A673 (cell line): ENCODE data around the gene KCNQ1. TPM values are rescaled to one million over a fixed set of nuclear protein-coding genes. Genes with fewer than 3 reads are reported as not detected.

Experiments
- BruUV-seq: library from RNA; stranded (reverse); fragments of 400-500 nt; replicated peaks from 2 replicates; lab custom pipeline; 2021; lab: Mats Ljungman, UMichigan
- CTCF ChIA-PET: fragments of 300-600 bp; sonication (Branson Sonifier 250); formaldehyde crosslinking; loops from one replicate; lab custom pipeline; 2022; ENCODE audit warnings: antibody characterized with exemption; lab: Charles Lee
- POLR2A ChIA-PET: fragments of 300-600 bp; sonication (Branson Sonifier 250); formaldehyde crosslinking; loops from one replicate; lab custom pipeline; 2022; ENCODE audit warnings: antibody characterized with exemption; ENCODE audit not compliant: low non-redundant PET; lab: Charles Lee
- DNase-seq: peaks from one replicate; pipeline ENCODE4 v3.0.0-alpha.2; 2015; ENCODE audit warnings: low spot score
- H3K27ac ChIP-seq: fragments of 200-600 bp; sonication (generic); 2 replicates; pipeline ENCODE4 v1.5.1; 2016; ENCODE audit warnings: mixed run types, low read depth, mild to moderate bottlenecking, mixed read lengths, antibody characterized with exemption, low read length; ENCODE audit not compliant: poor library complexity, severe bottlenecking
- H3K27me3 ChIP-seq: fragments of 200-600 bp; sonication (generic); replicated peaks from 2 replicates; pipeline ENCODE4 v1.6.1; 2017; ENCODE audit warnings: mixed run types, low read depth, mild to moderate bottlenecking, mixed read lengths, antibody characterized with exemption, low read length; ENCODE audit not compliant: insufficient read depth, poor library complexity
- H3K36me3 ChIP-seq: fragments of 200-600 bp; sonication (generic); 2 replicates; pipeline ENCODE4 v1.6.1; 2016; ENCODE audit warnings: mixed run types, mild to moderate bottlenecking, mixed read lengths, antibody characterized with exemption, low read length; ENCODE audit not compliant: insufficient read depth, poor library complexity, severe bottlenecking
- H3K4me1 ChIP-seq: fragments of 200-600 bp; sonication (generic); 2 replicates; pipeline ENCODE4 v1.6.1; 2017; ENCODE audit warnings: mixed run types, mild to moderate bottlenecking, mixed read lengths, antibody characterized with exemption, low read length; ENCODE audit not compliant: insufficient read depth, poor library complexity, severe bottlenecking
- H3K4me3 ChIP-seq: fragments of 200-600 bp; sonication (generic); 2 replicates; pipeline ENCODE4 v1.5.1; 2016; ENCODE audit warnings: low read depth, mixed run types, mild to moderate bottlenecking, mixed read lengths, low read length; ENCODE audit not compliant: poor library complexity, severe bottlenecking
- H3K9me3 ChIP-seq: fragments of 200-600 bp; sonication (generic); 2 replicates; pipeline ENCODE4 v1.6.1; 2016; ENCODE audit warnings: mixed run types, low read depth, mild to moderate bottlenecking, mixed read lengths, antibody characterized with exemption, low read length; ENCODE audit not compliant: poor library complexity, severe bottlenecking
- EZH2 ChIP-seq: fragments of 200-600 bp; sonication (generic); IDR thresholded peaks from 2 replicates; pipeline ENCODE4 v1.6.1; 2017; ENCODE audit warnings: borderline replicate concordance, low read depth, mild to moderate bottlenecking, mixed read lengths, antibody characterized with exemption, low read length; ENCODE audit not compliant: poor library complexity, severe bottlenecking
- intact Hi-C: fragments of 100-400 bp; cut with micrococcal nuclease; formaldehyde crosslinking; loops from one replicate; pipeline ENCODE4 v1.10.0; 2022; ENCODE audit not compliant: unreplicated experiment
- total RNA-seq: library from RNA; stranded (reverse); gene quantifications from 2 replicates; pipeline ENCODE4 v1.2.3, GENCODE V29; 2021
- TF ChIP-seq, protein P1 (sequence below): fragments of 300-800, 200-600 bp; sonication (generic); conservative IDR thresholded peaks from 2 replicates; pipeline ENCODE4 v1.5.1; 2017; ENCODE audit warnings: low read depth, mild to moderate bottlenecking, antibody characterized with exemption, low read length, moderate library complexity, mixed read lengths

KCNQ1 gene
- total RNA-seq, 1 experiment from 2014 or later = not detected

DNA sequence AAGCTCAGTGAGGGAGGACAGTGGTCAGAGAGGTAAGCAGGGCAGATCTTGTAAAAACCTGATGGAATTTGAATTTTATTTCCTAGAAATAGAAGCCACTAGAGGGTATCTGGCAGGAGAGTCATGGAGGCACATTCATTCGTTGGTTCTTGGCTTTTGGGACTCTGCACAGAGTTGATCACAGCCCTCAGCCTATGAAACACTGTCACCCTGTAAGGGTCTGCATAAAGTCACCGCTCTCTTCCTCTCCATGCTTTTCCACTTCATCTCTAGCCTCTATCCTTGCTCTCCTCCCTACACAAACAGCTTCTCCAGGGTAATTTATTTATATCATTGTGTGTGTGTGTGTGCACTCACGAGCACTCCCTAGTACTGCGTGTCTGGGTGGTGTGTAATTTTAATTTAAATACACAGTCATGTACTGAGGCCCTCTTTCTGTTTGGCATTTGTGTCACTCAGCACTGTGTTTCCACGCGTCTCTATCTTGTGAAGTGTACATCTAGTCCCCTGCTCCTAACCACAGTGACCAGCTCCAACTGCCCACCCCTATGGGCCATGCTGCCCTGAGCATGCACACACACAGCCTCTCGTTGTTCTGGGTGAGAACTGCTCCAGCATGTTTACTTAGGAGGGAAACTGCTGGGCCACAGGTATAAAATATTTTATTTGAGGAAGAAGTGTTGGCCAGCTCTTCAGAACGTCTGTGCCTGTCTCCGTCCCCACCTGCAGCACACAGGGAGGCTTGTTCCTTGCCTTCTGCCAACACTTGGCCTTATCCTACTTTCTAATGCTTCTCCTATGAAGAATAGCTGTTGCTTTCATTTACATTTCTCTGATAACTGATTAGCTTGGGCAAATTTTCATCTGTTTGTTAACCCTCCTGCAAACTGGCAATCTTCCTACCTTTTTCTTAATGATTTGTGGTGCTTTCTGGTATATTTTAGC, 250.5 kb downstream of the KCNQ1 start:
- CTCF ChIA-PET = no interaction called here
- intact Hi-C loops = no loop called here
- no peak overlapping the region for H3K27ac ChIP-seq
- DNase-seq = no peak
- peaks cover 5% of the 10 kb centered on the region for H3K4me1 ChIP-seq
- no TSS peak for BruUV-seq
- no peak overlapping the region for H3K4me3 ChIP-seq
- TF ChIP-seq EZH2 = no peak
- TF ChIP-seq, protein P1, sequence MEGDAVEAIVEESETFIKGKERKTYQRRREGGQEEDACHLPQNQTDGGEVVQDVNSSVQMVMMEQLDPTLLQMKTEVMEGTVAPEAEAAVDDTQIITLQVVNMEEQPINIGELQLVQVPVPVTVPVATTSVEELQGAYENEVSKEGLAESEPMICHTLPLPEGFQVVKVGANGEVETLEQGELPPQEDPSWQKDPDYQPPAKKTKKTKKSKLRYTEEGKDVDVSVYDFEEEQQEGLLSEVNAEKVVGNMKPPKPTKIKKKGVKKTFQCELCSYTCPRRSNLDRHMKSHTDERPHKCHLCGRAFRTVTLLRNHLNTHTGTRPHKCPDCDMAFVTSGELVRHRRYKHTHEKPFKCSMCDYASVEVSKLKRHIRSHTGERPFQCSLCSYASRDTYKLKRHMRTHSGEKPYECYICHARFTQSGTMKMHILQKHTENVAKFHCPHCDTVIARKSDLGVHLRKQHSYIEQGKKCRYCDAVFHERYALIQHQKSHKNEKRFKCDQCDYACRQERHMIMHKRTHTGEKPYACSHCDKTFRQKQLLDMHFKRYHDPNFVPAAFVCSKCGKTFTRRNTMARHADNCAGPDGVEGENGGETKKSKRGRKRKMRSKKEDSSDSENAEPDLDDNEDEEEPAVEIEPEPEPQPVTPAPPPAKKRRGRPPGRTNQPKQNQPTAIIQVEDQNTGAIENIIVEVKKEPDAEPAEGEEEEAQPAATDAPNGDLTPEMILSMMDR = no peak
- H3K27me3 ChIP-seq = no peaks in the 10 kb centered on the region
- H3K36me3 ChIP-seq = peaks cover 1% of the 10 kb centered on the region
- POLR2A ChIA-PET = no interaction called here
- H3K9me3 ChIP-seq = no peaks in the 10 kb centered on the region

DNA sequence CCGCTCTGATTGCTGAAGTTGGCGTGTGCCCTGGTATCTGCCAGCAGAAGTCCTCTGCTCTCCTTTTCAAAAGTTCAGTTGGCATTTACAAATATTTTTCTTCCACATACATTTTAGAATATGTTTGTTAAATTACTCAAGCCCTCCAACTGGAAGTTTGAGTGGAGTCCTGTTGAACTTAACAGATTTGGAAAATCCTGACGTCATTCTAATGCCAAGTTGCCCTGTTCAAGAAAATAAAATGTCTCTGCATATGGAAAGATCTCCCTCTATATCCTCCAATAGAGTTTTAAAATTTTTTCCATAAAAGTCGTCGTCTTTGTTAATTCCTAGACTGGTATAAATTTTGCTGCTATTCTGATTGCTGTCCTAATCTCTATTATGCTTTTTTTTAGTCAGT, 251.6 kb downstream of the KCNQ1 start:
- no peaks in the 10 kb centered on the region for H3K36me3 ChIP-seq
- no peaks in the 10 kb centered on the region for H3K9me3 ChIP-seq
- TF ChIP-seq EZH2 = no peak
- TF ChIP-seq, protein P1 = no peak
- CTCF ChIA-PET = no interaction called here
- H3K27me3 ChIP-seq = no peaks in the 10 kb centered on the region
- intact Hi-C loops = no loop called here
- BruUV-seq = no TSS peak
- DNase-seq = no peak
- POLR2A ChIA-PET = no interaction called here
- no peak overlapping the region for H3K4me3 ChIP-seq
- H3K4me1 ChIP-seq = peaks cover 11% of the 10 kb centered on the region
- no peak overlapping the region for H3K27ac ChIP-seq

DNA sequence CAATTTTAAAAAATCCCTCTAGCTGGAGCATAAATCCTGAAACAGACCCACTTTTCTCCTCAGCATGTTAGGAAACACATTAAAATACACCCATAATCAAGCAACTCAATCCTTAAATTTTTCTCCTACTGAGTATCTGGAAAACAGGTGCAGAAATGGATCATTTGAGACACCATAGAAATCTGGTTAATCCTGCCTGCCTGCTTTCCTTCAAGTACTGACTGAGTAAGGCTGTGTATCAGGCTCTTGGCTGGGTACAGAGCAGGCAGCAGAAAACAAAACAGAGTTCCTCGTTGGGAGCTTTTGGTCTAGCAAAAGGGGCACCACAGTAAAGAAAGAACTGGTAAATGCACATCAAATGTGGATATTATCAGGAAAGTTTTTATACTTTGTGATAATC, 253.1 kb downstream of the KCNQ1 start:
- Histone ChIP-seq H3K27ac (no peak overlapping the region), H3K9me3 (no peaks in the 10 kb centered on the region), H3K36me3 (no peaks in the 10 kb centered on the region), H3K4me1 (peaks cover 15% of the 10 kb centered on the region), H3K27me3 (no peaks in the 10 kb centered on the region), H3K4me3 (peak overlapping the region; percentile 96)
- no peak for TF ChIP-seq EZH2
- TF ChIP-seq, protein P1 = no peak
- BruUV-seq = TSS peak; percentile 53
- DNase-seq = no peak
- ChIA-PET POLR2A (no interaction called here), CTCF (no interaction called here)
- intact Hi-C loops = no loop called here
